Measurements from ENCODE around the gene KTN1.

GRCh38 chr14:55706365-55706684, 126.3 kb downstream of the KTN1 start:
- TF ChIP-seq CTCF (IDR thresholded peaks at IDR 0.05) (no peak), POLR2A (IDR thresholded peaks at IDR 0.05) (no peak)
